NCI-H1105 (cell line): ENCODE data around the gene PGAM2.

Experiments
- DNase-seq: peaks from one replicate; lab custom pipeline; 2025; lab: John Stamatoyannopoulos, UW

PGAM2 gene

GRCh38 chr7:44065431-44066110 lies at the start of gene PGAM2:
TSS of gene PGAM2 (minus strand) at chr7:44065567. CDS start at chr7:44065529, 38 bp downstream.
- peak; percentile 55 for DNase-seq

DNA sequence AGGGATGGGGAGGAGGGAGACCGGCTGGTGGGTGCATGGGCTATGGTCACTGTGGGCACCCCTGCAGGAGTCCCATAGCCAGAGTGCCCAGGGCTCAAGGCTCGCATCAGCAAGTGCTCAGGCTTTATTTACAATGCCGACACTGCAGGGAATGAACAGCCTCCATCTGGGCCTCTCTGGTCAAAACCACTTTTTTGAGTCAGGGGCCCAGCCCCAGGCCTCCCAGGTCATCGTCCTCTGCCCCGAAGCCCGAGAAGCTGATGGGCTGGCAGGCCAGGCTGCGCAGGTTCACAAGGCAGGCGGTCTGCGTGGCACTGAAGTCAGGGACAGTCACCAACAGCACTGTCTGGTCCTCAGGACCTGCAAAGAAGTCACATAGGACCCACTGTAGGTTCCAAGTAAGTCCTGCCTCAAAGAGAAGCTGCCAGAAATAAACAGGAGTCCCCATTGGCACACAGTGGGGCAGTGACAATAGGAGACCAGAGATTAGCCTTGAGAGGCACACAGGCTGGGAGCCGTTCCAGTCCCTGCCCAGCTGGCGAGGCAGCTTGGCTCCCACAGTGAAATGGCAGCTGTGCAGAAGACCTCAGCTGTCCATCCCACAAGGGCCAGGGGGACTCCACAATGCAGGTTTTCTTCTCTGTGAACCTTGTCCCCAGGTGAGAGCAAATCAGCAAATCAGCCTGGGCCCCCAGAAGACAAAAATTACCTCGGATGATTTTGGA lies 49.4 kb upstream of the PGAM2 start:
- no peak for DNase-seq

GRCh38 chr7:44113764-44114354 lies 48.5 kb upstream of the PGAM2 start:
- no peak for DNase-seq

GRCh38 chr7:44112997-44113763 lies 47.8 kb upstream of the PGAM2 start:
- DNase-seq = peak; percentile 78

DNA sequence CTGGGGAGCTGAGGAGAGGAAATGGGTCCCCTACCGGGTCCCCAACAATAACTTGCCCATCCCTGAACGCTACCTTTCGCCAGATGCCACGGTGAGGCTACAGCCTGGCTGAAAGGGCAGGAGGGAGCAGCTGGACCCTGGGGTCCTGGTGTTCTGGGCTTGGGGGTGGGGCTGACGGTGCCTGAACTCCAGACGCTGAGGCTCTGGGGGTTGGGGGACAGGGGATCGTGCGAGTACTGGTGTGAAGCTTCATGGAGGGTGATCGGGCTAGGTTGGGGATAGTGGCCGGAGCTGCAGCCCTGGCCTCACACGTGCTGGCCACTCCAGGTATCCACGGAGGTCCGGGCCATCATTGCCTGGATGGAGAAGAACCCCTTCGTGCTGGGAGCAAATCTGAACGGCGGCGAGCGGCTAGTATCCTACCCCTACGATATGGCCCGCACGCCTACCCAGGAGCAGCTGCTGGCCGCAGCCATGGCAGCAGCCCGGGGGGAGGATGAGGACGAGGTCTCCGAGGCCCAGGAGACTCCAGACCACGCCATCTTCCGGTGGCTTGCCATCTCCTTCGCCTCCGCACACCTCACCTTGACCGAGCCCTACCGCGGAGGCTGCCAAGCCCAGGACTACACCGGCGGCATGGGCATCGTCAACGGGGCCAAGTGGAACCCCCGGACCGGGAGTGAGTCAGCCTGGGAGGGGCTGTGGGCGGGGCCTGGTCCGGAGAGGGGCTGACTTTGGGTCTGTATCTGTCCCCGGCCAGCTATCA lies 47.0 kb upstream of the PGAM2 start:
- no peak for DNase-seq

DNA sequence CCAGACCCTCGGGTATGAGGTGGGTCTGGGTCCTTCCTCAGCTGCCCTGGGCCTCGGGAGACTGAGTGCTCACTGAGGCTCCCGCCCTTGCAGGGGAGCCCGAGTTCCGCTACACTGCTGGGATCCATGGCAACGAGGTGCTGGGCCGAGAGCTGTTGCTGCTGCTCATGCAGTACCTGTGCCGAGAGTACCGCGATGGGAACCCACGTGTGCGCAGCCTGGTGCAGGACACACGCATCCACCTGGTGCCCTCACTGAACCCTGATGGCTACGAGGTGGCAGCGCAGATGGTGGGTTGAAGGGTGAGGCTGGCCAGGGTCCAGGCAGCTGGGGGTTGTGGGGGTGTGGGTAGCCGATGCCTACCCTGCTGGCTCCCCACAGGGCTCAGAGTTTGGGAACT lies 46.4 kb upstream of the PGAM2 start:
- no peak for DNase-seq

GRCh38 chr7:44110719-44111635 lies 45.6 kb upstream of the PGAM2 start:
- DNase-seq = no peak

DNA sequence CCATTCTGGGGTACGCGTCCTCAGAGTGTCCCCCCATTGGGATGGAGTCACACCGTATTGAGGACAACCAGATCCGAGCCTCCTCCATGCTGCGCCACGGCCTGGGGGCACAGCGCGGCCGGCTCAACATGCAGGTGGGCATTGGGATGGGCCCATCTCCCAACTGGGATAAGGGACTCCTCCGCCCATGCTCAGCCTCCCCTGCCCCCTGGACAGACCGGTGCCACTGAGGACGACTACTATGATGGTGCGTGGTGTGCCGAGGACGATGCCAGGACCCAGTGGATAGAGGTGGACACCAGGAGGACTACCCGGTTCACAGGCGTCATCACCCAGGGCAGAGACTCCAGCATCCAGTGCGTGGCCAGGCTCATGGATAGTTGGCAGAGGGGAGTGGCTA lies 44.6 kb upstream of the PGAM2 start:
- DNase-seq = no peak

GRCh38 chr7:44108768-44109750 lies 43.7 kb upstream of the PGAM2 start:
- no peak for DNase-seq

GRCh38 chr7:44107961-44108767 lies 42.8 kb upstream of the PGAM2 start:
- no peak for DNase-seq

DNA sequence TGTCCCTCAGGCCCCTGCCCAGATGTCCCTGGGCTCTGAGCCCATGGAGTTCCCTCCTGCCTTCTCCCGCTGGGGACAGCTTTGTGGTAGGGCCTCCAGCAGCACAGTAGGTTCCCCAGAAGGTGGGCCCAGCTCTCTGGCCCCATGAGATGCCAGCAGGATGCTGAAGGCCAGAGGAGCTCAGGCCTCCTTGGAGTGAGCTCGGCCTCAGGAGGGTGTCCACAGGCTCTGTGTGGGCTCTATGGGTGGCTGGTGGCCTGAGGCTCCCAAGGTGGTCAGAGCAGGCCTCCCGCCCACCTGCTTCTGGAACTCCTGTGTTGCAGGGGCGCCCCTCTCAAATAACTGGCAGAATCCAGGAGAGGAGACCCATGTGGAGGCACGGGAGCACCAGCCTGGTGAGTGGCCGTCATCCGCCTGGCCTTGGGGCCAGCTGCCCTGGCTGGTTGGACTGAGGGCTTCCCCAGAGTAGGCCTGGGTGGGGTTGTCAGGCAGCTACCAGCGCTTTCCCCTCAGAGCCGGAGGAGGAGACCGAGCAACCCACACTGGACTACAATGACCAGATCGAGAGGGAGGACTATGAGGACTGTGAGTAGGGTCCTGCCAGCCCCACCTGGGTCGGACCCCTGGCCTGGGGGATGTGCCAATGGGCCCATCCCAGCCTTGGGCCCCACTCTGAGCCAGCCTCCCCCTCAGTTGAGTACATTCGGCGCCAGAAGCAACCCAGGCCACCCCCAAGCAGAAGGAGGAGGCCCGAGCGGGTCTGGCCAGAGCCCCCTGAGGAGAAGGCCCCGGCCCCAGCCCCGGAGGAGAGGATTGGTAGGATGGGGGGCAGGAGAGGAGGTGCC lies 42.0 kb upstream of the PGAM2 start:
- DNase-seq = no peak

DNA sequence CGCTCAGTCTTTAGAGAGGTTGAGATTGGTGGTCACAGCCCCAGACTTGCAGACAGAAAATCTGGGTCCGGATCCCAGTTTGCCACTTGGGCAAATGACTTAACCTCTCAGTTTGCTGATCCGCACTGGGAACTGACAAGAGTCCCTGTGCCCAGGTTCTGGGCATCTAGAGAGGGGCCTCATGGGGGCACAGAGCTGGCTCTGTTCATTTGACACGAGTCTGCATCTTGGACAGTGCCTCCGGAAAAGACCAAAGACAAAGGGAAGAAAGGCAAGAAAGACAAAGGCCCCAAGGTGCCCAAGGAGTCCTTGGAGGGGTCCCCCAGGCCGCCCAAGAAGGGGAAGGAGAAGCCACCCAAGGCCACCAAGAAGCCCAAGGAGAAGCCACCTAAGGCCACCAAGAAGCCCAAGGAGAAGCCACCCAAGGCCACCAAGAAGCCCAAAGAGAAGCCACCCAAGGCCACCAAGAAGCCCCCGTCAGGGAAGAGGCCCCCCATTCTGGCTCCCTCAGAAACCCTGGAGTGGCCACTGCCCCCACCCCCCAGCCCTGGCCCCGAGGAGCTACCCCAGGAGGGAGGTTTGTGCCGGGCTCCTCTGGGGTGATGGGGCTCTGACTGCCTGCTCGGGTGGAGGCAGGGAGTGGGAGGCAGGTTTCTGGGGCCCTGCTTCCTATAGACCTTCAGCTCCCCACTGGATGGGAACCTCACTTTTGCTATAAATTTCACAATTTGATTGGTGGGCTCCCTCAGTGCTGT lies 41.1 kb upstream of the PGAM2 start:
- DNase-seq = no peak

GRCh38 chr7:44105832-44106231 lies 40.5 kb upstream of the PGAM2 start:
- DNase-seq = no peak

DNA sequence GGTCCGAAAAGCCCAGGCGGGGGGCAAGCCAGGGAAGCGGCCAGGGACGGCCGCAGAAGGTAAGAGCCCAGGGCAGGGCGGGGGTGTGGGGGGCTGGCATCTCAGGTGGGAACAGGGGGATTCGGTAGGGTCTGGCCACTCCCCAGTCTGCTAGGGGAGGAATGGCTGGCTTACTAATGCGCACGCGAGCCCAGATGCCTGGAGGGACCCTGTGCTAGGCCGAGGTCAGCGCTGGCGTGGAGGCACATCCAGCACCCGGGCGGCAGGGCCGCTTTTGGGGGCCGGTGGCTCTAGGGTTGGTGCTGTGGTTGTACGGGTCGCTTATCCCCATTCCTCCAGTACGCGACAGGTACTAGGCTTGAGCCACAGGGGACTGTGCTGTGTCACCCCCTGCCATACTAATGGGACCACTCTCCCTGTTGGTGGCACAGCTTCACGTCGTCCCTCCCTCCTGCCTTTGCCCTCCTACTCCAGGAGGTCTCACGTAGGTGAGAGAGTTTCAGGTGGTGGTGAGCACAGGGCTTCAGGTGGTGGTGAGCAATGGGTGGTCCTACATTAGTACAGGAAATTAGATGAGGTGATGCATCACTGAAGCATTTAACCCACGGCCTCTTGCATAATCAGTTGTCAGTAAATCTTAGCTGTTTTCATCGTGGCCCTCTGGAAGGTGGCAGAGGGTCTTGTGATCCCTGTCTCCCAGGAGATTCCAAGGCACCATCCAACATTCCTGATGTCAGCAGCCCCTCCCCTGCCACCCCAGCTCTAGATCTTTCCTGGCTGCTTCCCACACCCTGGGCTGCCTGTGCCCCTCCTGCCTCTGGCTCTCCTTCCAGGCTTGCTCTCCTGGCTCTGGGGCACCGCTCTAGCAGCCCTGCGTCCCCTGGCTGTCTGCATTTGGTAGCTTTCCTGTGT lies 39.7 kb upstream of the PGAM2 start:
- DNase-seq = no peak

GRCh38 chr7:44103923-44104859 lies 38.8 kb upstream of the PGAM2 start, which contains the start of gene AEBP1:
TSS of gene AEBP1 (plus strand) at chr7:44104345. CDS start at chr7:44104666, 321 bp downstream.
- DNase-seq = peak; percentile 6
